DMS153 treated with DMSO at 0.1 percent for 48 hours (cell line): ENCODE results near the gene FLAD1.

Experiments used
- DNase-seq: peaks from one replicate; lab custom pipeline; 2025; ENCODE audit not compliant: unreplicated experiment; lab: John Stamatoyannopoulos, UW

FLAD1 gene

DNA sequence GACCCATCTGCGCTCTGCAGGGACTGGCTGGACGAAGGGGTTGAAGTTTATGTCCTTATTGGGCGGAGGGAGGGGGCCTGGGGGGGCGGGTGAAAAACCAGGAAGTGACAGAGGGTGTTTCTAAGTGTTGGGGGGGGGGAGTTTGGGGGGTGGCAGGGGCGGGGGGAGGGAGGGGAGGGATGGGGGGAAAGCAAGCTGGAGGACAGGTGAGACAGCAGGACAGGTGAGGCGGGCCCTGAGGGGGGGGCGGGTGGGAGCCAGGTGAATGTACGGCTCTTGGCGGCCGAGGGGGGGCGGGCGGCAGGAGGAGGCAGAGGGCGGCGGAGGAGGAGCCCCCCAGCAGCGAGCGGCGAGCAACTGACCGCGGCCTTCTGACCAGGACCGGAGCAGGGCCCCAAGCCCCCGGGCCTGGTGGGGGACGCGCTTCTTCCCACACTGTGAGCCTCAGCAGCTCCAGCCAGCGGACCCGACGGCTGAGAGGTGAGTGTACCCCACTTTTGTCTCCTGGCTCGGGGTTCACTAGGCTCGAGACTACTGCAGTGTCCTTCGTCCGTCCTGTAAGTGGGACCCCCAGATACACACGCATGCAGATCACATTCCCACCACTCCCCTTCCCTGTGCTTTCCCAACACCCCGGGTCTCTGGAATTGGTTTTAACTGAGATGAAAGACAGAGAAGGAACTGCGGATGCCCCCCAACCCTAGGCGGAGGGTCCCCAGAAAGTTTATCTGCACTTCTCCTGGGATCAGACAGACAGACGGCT lies 19.5 kb downstream of the FLAD1 start, which contains the start of gene ZBTB7B:
Gene ZBTB7B, plus strand, starts transcription at position 339 of the 763 bp plus-strand sequence. CDS start 11,859 bp downstream, outside the sequence.
- no peak for DNase-seq

- DNase-seq, result no peak
Measured at GRCh38 chr1:155003227-155003765, 20.2 kb downstream of the FLAD1 start.

GRCh38 chr1:155003766-155004351 lies 20.7 kb downstream of the FLAD1 start:
- DNase-seq, result no peak

GRCh38 chr1:155004352-155005075 lies 21.4 kb downstream of the FLAD1 start:
- DNase-seq, result no peak

- no peak for DNase-seq
Measured at GRCh38 chr1:155005076-155006011, 22.2 kb downstream of the FLAD1 start.

GRCh38 chr1:155006601-155007101 lies 23.5 kb downstream of the FLAD1 start:
- no peak for DNase-seq

GRCh38 chr1:155007251-155007828 lies 24.2 kb downstream of the FLAD1 start:
- no peak for DNase-seq

DNA sequence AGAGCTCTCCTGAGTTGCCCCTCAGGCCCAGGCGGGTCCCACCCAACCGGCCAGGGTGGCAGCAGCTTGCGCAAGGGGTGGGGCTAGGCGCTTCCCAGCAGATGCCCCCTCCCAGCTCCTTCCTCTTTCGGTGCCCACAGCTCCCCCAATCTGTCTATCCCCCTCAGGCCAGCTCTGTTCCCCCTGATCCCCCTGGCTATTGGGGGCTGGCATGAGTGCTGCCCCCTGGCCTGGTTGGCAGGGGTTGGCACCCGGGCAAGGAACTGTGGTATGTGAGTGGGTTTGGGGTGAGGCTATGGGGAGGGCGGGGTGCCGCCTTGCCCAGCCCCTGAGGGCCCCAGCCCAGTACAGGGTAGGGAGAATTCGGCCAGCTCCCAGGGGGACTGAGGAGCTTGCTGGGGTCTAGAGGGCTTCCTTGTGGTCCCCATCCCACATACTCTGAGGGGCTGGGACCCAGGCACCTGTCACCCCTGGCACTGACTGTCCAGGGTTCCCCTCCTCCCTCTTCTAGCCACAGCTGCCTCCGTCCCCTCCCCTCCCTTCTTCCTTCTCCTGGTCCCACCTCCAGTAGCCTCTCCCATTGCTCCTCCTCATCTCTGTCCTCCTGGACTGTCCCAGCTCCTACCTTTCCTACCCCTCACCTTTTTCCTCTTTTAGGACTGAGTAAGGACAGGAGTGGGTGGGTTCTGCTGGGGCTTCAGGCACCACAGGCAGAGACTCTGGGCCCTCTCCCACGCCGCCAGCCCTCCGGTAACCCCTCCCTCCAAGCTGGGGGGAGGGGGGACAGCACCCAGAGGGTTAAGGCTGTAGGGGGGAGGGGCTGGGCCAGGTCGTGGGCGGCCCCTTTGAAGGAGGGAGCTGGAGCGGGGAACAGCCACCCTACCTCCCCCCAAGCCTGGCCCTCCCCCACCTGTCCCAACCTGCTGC lies 25.1 kb downstream of the FLAD1 start:
- no peak for DNase-seq

DNA sequence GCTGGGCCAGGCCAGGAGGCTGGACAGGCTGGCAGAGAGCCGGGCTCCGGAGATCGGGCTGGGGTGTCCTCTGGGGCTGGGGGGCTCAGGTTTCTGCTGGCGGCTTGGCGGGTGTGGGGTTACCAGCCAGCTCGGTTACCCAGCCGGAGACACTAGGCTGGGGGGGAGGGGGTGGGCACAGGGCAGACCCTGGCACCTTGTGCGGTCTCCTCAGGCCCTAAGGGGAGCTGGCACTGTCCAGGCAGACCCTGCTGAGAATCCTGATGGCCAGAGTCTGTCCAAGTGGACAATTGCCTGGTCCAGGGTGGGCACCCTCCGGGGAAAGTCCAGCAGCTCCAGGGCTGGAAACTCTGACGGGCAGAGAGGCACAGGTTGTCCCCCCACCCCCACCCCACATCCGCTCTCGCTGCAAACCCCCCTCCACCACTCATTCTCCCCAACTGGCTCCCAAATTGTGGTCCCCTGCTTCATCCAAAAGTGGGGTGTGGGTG lies 26.1 kb downstream of the FLAD1 start:
- DNase-seq, result no peak

GRCh38 chr1:155009742-155010141 lies 26.6 kb downstream of the FLAD1 start:
- DNase-seq, result no peak

- no peak for DNase-seq
Measured at GRCh38 chr1:155010211-155010918, 27.2 kb downstream of the FLAD1 start.

GRCh38 chr1:155011004-155011416 lies 27.9 kb downstream of the FLAD1 start:
- DNase-seq, result no peak

- DNase-seq, result no peak
Measured at GRCh38 chr1:155011437-155012025, 28.4 kb downstream of the FLAD1 start.

DNA sequence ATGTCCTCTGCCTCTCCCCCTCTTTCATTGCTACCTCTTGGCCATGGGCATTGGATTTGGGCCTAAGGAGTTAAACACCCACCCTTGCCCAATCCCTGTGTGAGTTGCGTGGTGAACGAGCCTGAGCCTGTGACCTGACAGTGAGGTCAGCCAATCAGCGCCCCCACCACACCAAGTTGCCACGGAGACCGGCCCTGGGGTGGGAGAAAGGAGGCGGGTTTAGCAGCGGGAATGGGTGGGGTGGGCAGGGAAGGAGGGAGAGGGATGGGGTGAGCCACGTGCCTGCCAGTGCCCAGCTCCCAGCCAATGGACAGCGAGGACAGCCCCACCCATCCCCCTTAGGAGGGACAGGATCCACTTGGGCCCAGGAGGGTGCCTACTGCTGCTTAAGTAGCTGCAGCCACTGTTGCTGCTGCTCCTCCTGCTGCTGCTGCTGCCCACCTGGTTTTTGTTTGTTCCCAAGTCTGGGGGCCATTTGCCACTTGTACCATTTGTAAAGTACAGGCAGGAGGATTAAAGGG lies 28.9 kb downstream of the FLAD1 start:
- no peak for DNase-seq

- DNase-seq, result no peak
Measured at GRCh38 chr1:155012776-155013602, 29.8 kb downstream of the FLAD1 start.

- DNase-seq, result no peak
Measured at GRCh38 chr1:155013632-155014031, 30.5 kb downstream of the FLAD1 start.
